ENCODE results near the gene MIEN1.
"Not testable (repeated sequence)": the region's sequence is repeated elsewhere in the genome, so short reads cannot be mapped to it uniquely, and the experiment has no call there.

MIEN1 gene

DNA sequence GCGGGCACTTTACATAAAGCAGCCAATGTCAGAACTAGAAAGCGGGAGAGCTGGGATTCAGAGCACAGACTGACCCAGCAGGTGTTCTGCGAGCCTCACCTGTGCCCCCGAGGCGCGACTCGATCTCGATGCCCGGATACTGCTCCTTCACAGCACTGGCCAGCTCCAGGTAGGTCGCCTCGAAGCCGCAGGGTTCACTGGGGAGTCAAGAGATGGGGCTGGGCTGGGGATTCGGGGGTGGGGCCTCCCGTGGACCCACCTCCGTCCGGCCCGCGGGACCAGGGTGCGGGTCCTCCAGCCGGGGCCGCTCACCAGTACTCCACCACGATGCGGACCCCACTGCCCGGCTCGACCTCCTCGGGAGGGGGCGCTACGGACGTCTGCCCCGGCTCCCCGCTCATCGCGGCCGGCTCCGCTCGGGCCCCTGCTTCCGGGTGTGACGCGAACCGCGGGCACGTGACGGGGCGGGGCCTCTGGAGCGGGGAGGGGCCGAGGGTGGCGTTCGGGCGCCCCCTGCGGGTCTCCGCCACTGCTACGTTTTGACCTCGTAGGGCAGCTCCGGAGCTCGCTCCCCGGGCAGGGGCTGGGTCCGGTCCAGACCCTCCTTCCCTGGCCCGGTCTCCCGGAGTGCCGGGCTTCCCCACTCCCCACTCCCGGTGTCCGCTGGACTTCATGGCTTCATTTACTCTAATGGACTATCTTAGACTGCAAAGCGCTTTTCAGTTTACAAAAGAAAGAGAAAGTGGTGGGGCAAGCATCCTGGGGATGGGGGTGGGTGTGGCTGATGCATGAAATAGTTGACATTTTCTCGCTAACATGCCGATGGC is at the start of gene MIEN1:
MIEN1 (minus strand) TSS at position 438 of the 827 bp plus-strand sequence; CDS start at position 401, 37 bp downstream.
- DNase-seq: peak; percentile 58

- DNase-seq: no peak
Measured at GRCh38 chr17:39777534-39778365, 47.4 kb upstream of the MIEN1 start.

DNA sequence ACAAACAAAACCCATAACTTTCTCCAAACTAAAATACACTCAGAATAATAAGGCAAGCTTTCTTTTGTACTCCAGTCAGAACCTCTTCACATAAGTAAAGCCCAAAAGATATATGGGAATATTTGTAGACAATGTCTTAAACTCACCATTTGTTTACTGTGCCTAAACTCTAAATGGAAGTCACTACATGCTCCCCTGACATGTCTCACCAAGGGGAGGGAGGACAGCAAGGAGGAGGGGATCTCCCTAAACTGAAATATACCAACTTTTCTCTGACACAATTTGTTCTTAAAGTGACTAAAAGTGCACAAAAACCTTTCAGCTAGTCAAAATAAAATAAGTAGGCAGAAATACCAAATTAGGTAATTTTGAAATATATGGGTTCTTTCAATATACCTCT is 45.9 kb upstream of the MIEN1 start:
- DNase-seq: no peak

- DNase-seq: no peak
Measured at GRCh38 chr17:39775031-39775430, 44.7 kb upstream of the MIEN1 start.

GRCh38 chr17:39774047-39774446 is 43.7 kb upstream of the MIEN1 start:
- no peak for DNase-seq

DNA sequence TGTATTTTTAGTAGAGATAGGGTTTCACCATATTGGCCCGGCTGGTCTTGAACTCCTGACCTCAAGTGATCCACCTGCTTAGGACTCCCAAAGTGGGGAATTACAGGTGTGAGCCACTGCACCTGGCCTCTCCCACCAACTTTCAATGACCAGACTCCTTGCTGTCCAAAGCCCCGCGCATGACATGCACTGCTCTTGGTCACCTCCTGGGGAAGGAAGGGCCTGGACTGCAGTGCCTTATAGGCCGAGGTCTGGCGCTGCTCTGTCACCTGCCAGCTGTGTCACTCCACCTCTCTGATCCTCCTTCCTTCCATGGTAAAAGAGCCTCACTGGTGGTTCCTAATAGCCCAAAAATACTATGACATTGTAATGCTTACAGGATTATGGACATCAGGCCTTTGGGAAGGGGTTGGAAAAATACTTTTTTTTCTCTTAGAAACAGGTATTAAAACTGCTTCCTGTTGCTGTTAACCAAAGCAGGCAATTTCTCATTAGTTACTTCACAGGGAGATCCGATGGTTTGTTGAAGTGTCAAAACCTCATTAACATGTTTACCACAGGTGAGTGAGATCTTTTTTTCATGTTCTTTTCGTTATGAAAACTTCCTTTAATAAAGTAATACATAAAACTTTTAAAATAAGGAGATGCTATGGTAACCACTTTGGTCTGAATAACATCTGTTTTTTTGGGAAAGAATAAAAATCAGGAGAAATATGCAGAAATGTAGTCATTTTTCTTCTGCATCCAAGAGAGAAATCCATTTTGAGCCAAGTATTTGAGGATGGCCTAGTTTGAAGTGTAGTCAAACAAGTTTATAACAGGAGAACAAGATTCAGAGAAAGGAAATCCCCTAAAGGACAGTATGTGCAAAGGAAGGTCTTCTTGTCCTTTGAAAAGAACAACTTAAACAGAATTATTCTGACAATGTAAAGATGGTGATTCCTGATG is 42.9 kb upstream of the MIEN1 start:
- DNase-seq: no peak

DNA sequence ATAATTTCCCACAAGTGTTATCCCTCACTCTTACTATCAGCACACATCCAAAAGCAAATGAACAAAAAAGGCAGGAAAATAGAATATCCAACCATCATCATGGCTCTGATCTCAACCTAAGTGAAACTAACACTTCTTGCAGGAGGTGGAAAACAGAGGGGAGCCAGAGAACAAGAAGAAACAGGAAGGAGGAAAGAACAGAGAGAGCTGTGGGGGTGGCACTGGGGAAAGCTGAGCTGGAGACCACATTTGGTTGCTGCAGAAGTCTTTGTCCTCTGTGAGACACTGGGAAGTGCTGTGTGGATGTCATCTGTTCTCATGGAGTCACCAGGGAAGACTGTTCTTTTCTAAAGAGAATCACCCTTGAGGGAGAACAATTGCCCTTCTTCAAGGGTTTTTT is 42.1 kb upstream of the MIEN1 start:
- DNase-seq: no peak

GRCh38 chr17:39769974-39770587 is 39.7 kb upstream of the MIEN1 start:
- peak; percentile 69 for DNase-seq

GRCh38 chr17:39767147-39767546 is 36.8 kb upstream of the MIEN1 start:
- no peak for DNase-seq

DNA sequence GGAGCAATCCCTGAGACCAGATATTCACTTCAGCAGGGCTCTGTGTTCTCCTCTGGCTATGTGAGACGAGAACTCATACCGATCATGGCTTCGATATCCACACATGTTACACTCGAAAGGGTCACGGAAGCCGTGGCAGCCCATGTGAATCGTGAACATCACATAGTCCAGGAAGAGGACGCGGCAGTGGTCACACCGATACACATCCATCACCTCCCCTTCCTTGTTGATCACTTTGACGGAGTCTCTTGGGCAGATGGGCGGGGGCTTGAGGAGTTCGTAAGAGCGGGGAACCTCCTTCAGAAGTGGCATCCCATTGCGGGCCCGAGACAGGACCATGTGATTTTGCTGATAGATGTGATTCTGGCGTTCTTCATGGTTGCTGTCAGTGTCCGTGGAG is 35.4 kb upstream of the MIEN1 start:
- no peak for DNase-seq

DNA sequence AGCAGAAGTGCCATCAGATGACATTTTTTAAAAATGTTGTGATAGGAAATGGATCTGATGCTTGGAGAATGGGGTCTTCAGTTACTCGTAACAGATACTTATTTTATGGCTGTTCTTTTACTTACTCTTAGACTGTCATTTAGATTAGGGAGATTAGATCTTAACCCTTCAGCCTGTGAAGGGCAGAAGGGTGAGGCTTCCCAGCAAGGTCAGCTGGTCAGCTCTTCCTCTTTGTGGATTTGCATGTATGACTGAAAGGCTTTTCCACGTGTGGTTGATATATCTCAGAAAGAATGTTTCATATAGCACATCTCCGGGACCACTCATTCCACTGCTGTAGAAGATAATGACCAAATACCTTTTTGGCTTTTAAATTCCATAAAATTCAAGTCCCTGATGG is 34.8 kb upstream of the MIEN1 start:
- DNase-seq: no peak

DNA sequence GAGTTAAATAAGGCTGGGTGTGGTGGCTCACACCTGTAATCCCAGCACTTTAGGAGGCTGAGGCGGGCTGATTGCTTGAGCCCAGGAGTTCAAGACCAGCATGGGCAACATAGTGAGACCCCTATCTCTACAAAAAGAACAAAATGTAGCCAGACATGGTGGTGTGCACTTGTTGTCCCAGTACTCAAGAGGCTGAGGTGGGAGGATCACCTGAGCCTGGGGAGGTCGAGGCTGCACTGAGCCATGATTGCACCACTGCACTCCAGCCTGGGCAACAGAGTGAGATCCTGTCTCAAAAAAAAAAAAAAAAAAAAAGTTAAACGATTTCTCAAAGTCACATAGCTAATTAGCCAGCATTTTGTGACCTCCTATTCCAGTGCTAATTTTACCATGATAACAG is 33.8 kb upstream of the MIEN1 start:
- DNase-seq: not testable (repeated sequence)

- DNase-seq: no peak
Measured at GRCh38 chr17:39763051-39763820, 32.9 kb upstream of the MIEN1 start.

DNA sequence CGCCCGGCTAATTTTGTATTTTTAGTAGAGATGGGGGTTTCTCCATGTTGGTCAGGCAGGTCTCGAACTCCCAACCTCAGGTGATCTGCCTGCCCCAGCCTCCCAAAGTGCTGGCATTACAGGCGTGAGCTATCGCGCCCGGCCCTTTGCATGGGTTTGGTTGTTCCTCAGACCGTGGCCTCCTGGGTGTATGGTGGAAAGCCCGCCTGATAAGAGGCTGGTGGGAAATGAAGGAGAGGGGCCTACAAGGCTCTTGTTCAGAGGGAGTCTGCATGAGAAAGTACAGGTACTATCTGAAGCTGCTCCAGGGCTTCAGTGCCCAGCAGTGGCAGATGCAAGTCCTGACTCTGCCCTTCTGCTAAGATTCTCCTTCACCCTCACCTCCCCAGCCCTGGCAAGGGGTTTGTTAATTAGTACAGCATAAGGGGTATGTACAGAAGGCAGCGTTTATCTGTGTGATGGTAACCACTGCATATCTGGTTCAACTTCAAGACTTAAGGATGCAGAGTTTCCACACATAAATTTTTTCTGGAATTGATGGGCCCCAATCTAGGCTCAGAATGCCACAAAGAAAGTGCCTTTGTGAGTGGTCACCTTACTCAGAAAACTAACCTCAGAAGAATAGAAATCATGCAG is 31.6 kb upstream of the MIEN1 start:
- DNase-seq: no peak

DNA sequence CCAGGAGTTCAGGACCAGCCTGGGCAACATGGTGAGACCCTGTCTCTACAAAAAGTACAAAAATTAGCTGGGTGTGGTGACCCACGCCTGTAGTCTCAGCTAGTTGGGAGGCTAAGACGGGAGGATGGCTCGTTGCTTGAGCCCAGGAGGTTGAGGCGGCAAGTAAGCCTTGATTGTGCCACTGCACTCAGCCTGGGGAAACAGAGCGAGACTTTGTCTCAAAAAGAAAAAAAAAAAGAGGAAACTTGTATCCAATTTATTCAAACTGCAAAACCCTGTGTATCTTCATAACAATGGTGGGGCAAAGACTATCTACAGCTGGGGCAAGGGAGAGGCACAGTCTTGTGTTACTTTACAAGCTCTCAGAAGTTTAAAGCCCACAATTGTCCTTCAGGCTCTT is 28.9 kb upstream of the MIEN1 start:
- DNase-seq: no peak

DNA sequence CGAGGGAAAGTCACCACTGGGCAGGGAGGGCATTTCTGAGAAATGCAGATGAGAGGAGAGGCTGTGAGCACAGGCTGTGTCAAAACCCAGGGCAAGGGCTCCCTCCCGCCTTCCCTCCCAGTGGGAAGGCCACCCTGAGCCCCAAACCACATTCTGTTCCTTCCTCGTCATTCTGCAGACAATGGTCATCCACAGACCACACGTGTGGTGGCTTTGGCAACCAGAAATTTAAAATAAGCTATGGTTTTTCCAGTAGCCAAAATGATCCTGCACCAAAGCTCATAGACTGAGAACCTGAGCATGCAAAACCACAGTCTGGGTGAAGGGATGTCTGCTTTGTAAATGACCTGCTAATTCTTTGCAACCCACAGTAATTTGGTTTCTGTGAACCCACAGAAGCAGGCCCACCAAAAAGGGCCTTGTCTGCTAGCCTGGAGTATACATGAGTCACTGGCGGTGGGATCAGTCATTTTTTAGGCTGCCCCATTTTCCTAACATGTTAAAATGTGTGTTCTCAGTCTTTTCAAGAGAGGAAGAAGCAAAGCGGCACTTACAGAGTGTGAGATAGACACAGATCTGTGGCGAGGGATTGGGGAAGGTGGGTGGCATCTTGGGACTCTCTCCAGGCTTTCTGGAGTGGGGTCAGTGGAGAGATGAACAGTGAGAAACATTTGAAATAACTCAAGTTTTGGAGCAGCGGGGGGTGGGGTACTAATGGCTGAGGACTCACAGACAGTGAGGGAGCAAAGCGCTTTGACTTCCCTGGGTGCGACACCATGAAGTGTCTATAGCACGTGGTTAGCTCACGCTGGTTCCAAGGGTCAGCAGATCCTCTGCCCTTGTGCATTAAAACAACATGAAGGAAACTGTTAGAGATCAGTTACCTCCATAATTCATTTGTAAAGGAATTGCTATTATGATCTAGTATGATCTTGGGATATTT is 27.9 kb upstream of the MIEN1 start:
- DNase-seq: no peak

- no peak for DNase-seq
Measured at GRCh38 chr17:39757176-39757662, 26.9 kb upstream of the MIEN1 start.

GRCh38 chr17:39756380-39757079 is 26.2 kb upstream of the MIEN1 start:
- no peak for DNase-seq
